ENCODE measurements around the gene HDAC4.
A peak's percentile ranks its signal among the peaks of the same experiment; 100 is the strongest.

The HDAC4 gene

GRCh38 chr2:239305222-239305575 is 95.6 kb downstream of the HDAC4 start:
- DNase-seq, result no peak

DNA sequence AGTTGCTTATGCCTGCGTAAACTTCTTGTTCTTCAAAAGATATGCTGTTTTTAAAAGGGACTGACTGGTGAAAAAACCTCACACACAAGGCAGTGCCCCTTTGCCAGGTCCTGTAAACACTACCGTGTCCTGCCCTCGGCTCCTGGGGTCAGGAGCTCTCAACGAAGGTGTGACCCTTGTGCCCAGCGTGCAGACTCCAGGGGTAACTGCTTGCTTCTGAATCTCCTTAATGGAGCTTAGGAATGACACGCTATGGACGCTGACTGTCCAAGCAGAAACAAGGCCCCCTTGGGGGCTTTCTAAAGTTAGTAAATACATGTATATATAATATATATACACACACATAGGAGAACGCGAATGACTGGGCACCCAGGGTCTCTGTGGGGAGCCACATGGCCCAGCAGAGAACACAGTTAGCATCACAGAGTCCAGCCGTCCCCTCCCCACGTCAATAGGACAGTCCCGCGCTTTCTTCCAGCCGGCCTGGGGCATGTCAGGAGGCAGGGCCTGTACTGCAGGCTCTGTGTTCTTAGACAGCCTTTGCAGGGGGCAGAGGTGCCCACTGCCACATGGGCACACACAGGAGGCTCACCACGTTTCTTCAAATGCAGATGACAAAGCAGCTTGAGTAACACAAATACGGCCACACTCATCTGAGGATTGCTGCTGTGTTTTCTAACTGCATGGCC is 96.1 kb downstream of the HDAC4 start:
- DNase-seq, result no peak

DNA sequence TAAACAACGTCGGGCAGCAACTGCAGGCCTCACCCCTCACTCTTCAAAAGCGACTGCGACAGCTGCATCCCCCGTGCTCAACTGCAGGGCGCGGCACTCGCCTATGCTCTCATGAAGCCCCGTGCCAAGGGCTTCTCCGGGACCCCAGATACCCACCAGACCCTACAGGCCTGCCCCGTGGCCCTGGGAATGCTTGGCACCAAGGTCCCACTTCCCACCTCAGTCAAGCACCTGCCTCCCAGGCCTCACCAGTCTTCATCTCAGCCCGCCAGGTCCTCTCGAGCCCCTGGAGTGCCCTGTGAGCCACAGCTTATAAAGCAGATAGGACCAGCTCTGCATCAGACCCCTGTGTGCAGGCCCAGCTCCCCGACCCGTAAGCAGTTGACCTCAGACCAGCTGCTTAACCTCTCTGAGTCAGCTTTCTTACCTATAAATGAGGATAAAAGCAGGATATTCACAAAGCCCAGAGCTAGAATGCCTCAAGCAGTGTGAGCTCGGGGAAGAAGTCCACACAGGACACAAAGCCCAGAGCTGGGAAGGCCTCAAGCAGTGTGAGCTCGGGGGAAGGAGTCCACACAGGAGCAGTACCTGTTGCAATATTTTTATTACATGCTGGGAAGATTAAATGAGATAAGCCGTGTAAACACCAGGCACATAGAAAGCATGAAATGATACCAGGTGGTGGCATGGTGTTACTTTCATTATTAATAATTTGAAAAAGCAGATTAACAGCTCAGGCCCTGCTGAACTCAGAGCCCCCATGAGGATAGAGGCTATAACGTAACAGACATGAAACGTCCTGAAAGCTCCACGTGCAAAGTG is 96.9 kb downstream of the HDAC4 start:
- no peak for DNase-seq

GRCh38 chr2:239302808-239303557 is 97.8 kb downstream of the HDAC4 start:
- DNase-seq, result no peak

- no peak for DNase-seq
These were observed 98.6 kb downstream of the HDAC4 start for GRCh38 chr2:239302083-239302807.

- DNase-seq, result no peak
These were observed 99.7 kb downstream of the HDAC4 start for GRCh38 chr2:239300871-239301735.

DNA sequence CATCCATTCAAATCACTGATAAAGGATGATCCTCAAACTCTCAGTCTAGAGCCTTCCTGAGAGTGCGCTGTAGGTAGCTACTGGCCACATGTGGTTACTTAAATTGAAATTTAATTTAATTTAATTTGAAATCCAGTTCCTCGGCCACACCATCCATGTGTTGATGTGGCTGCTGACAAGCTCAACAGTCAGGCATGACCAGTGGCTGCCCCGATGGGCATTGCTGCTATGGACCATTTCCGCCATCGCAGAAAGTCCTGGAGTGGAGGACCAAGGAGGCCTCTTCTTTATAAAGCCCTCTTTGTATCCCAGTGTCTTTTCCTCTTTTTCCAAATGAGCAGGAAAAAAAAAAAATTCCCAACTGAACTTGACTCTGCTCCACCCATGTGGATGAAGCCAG is 100.6 kb downstream of the HDAC4 start:
- DNase-seq, result no peak

DNA sequence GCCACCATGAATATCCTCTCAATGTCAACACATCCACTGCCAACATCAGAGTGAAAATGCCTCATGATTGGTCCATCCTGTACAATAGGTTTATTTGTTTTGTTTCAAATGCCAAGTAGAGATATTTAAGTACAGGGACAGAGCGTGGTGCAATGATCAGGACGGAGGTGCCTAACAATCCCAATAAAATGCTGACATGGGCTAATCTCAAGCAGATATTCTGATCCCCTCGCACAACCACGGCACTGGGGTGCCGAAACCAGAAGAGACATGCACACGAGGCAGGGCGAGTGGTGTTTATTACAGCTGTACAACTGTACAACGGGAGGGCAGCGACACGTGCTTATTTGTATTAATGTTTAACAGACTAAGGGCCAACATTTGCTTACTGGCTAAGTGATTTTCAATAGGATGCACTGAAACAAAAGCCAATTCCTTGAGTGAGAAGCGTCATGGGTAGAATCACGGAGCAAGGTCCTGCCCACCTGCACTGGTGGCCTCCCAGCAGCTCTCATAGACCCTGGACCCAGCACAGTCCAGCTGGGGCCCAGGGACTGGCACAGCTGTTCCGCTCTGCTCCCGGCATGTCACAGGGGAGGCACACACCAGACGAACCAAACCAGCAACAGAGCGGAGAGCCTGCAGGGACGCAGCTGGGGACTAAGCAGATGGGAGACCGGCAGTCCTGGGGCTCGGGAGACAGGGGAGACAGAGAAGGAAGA is 101.4 kb downstream of the HDAC4 start:
- no peak for DNase-seq

- DNase-seq, result peak; percentile 64 to 73
These were observed 102.6 kb downstream of the HDAC4 start for GRCh38 chr2:239298116-239298804.

GRCh38 chr2:239297142-239298004 is 103.4 kb downstream of the HDAC4 start:
- DNase-seq, result no peak

- no peak for DNase-seq
These were observed 104.5 kb downstream of the HDAC4 start for GRCh38 chr2:239296020-239296932.

DNA sequence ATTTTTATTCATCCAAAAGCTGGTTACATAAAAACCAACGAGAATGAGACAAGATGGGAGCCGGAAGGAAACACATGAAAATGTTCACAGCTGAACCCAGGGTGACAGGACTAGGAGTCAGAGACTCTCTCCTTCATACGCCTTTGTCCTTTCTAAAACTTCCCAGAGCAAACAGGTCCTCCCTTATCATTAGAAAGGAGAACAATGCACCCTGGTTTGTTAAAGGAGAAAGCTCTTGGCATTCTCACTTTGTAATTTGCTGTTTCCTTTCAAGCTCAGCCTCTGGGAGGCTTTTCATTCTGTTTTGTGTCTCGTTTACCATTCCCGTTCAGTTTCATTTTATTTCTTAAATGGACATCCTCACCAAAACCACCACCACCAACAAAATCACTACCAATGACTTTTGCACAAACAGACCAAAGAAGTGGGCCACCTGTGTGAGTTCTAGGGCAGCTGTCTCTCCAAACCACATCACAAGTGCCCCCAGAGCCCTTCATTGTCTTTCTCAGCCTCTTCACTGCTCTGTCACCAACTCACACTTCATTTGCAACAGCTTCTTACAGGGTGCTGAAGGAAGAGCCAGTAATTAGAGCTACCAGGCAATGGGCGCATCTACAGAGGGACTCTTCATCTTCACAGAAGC is 105.3 kb downstream of the HDAC4 start:
- DNase-seq, result no peak

DNA sequence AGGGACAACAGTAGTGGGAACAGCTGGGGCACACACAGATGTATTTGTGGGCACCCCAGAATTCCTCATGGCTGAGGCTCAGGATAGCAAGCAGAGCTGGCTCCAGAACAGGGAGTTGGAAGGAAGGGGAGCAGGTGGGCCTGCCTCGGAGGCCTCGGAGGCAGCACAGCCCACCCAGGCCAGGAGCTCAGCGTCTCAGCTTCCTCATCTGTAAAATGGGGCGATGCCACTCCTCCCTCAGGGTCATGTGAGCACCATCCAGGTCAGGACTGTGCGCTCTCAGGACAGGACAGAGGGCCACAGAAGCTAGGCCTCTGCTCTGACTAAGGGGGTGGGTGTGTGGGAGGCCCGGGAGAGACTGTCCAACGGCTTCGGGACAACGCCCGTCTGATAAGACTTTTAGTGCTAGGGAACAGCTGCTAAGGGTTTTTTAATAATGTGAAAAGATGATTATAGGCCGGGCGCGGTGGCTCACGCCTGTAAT is 106.2 kb downstream of the HDAC4 start:
- no peak for DNase-seq

GRCh38 chr2:239293775-239294430 is 106.9 kb downstream of the HDAC4 start:
- peak; percentile 63 to 73 for DNase-seq

- no peak for DNase-seq
These were observed 107.7 kb downstream of the HDAC4 start for GRCh38 chr2:239292959-239293774.

DNA sequence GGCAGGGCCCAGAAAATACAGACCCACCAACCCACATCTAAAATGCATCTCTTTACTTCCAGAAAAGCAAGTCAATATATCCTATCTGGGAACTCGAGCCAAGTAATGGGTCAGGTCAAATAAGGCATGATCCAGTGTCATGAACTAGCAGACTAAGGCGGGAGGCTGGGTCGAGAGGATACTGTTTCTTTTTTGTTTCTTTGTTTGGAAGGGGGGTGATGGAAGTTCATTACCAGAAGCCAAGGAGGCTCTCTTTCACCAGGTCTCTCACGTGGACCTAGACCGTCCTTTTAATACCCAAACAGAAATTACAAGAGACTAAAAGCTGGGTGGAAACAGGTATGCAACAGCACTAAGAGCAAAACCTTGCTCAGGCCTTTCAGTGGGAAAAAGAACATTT is 108.3 kb downstream of the HDAC4 start:
- DNase-seq, result no peak

All from stimulated activated CD4-positive, alpha-beta T cell treated with anti-CD3 and anti-CD28 coated beads, Interleukin-2, amount 100 ng/mL, for 24 hours (primary cell).